ENCODE measurements around the gene PKIG.

- TF ChIP-seq POLR2AphosphoS5 (IDR thresholded peaks at IDR 0.05; ENCODE audit: low read depth, low read length) (no peak), POLR2A (IDR thresholded peaks at IDR 0.05; ENCODE audit: low read depth, low read length) (no peak)
These were observed 20.5 kb upstream of the PKIG start for GRCh38 chr20:44561876-44562275.

All from GM12891 (cell line).